ENCODE data around the gene RNF223. TPM values are rescaled to one million over a fixed set of nuclear protein-coding genes. Genes with fewer than 3 reads are reported as not detected.

Gene RNF223
- total RNA-seq, 3 donors from 2014 or later = 1.3 to 7.5 (median 2.1) TPM

- DNase-seq (peak; percentile 82 to 88 (median 86)), ATAC-seq (peak; percentile 92)
- no peak for TF ChIP-seq CTCF (IDR thresholded peaks at IDR 0.05)
- no peaks in the 10 kb centered on the region for H3K9me3 ChIP-seq
- H3K4me3 ChIP-seq = no peak overlapping the region
- H3K4me1 ChIP-seq (ENCODE audit: low read depth) = peaks cover 11% of the 10 kb centered on the region
- intact Hi-C loops (cut with DNase I, micrococcal nuclease) = no loop called here
- H3K36me3 ChIP-seq (ENCODE audit: low read depth) = no peaks in the 10 kb centered on the region
Measured at GRCh38 chr1:1040004-1040991, 33.8 kb downstream of the RNF223 start.

- TF ChIP-seq CTCF (IDR thresholded peaks at IDR 0.05) = no peak
- Histone ChIP-seq H3K4me1 (ENCODE audit: low read depth) (peaks cover 11% of the 10 kb centered on the region), H3K36me3 (ENCODE audit: low read depth) (no peaks in the 10 kb centered on the region), H3K9me3 (no peaks in the 10 kb centered on the region), H3K4me3 (no peak overlapping the region)
- intact Hi-C loops (cut with DNase I, micrococcal nuclease) = no loop called here
- ATAC-seq (no peak), DNase-seq (no peak)
Measured at GRCh38 chr1:1039145-1039910, 34.8 kb downstream of the RNF223 start.

- H3K4me1 ChIP-seq (ENCODE audit: low read depth) = peaks cover 15% of the 10 kb centered on the region
- ATAC-seq = no peak
- intact Hi-C loops (cut with DNase I, micrococcal nuclease) = no loop called here
- H3K9me3 ChIP-seq = no peaks in the 10 kb centered on the region
- no peaks in the 10 kb centered on the region for H3K36me3 ChIP-seq (ENCODE audit: low read depth)
- no peak overlapping the region for H3K4me3 ChIP-seq
- no peak for TF ChIP-seq CTCF (IDR thresholded peaks at IDR 0.05)
- no peak for DNase-seq
Measured at GRCh38 chr1:1038694-1039093, 35.4 kb downstream of the RNF223 start.

GRCh38 chr1:1037366-1038327 is 36.5 kb downstream of the RNF223 start:
- Histone ChIP-seq H3K36me3 (ENCODE audit: low read depth) (no peaks in the 10 kb centered on the region), H3K4me1 (ENCODE audit: low read depth) (peaks cover 22% of the 10 kb centered on the region), H3K4me3 (no peak overlapping the region), H3K9me3 (no peaks in the 10 kb centered on the region)
- DNase-seq (no peak), ATAC-seq (no peak)
- no peak for TF ChIP-seq CTCF (IDR thresholded peaks at IDR 0.05)
- intact Hi-C loops (cut with DNase I, micrococcal nuclease) = no loop called here

All from mucosa of descending colon (tissue), 3 donors.